Measurements from ENCODE around the gene HYPK. TPM values are rescaled to one million over a fixed set of nuclear protein-coding genes. Genes with fewer than 3 reads are reported as not detected.

Gene HYPK
- total RNA-seq: 4.3 and 5.4 TPM in 2 replicates

DNA sequence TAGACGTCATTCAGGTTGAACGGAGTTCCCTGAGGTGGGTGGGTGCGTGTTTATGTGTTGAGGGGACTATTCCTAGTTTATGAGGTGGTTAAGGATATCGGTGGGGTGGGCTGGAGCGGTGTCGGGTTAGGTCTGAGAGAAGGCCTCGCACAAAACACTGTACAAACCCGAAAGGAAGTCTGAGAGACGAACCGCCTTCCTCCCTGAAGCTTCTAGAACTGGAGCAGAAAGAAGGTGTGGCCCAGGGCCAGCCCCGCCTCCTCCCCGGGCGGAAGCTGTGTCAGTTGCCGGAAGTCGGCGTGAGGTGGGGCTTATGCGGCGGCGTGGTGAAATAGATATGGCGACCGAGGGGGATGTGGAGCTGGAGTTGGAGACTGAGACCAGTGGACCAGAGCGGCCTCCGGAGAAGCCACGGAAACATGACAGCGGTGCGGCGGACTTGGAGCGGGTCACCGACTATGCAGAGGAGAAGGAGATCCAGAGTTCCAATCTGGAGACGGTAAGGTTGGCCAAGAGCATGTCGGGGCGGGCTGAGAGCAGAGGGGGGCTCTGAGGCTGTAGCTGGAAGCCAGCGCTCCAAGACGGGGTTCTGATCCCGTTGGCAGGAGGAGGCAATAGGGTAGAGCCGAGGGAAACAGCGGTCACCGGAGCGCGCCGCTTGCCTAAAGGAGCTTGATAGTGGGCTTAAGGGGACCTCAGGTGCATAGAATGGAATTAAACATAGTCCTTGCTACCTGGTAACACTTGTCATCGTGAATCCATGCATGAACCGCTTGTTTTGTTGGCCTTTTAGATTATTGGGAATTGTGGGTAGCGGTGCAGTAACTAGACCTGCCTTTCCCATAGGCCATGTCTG is at the start of gene HYPK:
HYPK (plus strand) TSS at position 314 of the 856 bp plus-strand sequence; CDS start at position 338, 24 bp downstream.

GRCh38 chr15:43776718-43777266 is 23.6 kb upstream of the HYPK start, which contains the start of gene ELL3:
ELL3 (minus strand) TSS chr15:43776966; CDS start chr15:43776901, 65 bp downstream.

DNA sequence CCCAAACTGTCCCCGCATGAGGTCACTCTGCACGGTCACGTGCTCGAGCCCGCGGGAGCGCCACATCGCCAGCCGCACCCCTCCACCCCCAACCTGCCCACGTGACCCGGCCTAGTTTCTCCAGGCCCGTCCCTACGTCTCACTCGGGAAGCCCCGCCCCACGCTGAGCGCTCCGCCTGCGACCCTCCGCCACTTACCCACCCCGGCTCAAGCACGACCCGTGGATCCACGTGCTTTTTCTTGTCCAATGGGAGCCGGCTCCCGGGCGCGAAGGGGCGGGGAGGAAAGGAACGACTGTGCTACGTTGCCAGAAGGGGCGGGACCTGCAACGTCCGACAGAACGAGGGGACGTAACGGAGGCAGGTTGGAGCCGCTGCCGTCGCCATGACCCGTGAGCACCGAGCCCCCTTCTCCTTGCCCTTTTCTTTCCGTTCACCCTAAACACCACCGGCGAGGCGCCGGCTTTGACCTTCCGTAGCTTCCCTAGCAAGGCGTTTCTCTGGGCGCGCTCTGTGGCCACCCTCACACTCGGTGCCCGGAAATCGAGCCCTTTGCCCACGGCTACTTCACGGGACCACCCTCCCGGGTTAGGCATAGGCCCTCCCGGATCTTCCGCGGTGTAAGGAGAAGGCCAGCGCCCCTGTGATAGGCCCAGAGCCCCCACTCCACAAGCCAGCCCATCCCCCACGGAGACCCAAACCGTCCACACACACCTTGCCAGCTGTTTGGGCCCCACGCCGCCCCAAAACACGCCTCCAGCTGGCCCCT is 8.2 kb upstream of the HYPK start, which contains the start of gene SERF2:
SERF2 (plus strand) TSS at position 328 of the 768 bp plus-strand sequence; CDS start at position 385, 57 bp downstream.

GRCh38 chr15:43799945-43800285 is 484 bp upstream of the HYPK start, which contains the start of gene SERINC4:
SERINC4 (minus strand) TSS chr15:43800220; CDS start chr15:43799986, 234 bp downstream.

GRCh38 chr15:43824302-43825246 is 24.2 kb downstream of the HYPK start, which contains the start of gene MFAP1:
MFAP1 (minus strand) TSS chr15:43824690; CDS start chr15:43824569, 121 bp downstream.

GRCh38 chr15:43826508-43827341 is 26.3 kb downstream of the HYPK start, which contains the start of gene WDR76:
WDR76 (plus strand) TSS chr15:43827002; CDS start chr15:43827033, 31 bp downstream.

Other genes with a start within 250 kb of the HYPK start
- 23.7 and 31.9 TPM in 2 replicates for gene PPIP5K1, start 210.4 kb upstream of the HYPK start, total RNA-seq
- not detected in 2 replicates for gene CKMT1B, start 206.6 kb upstream of the HYPK start, total RNA-seq
- gene STRC, start 181.8 kb upstream of the HYPK start, total RNA-seq: 0.17 TPM in 1 of 2 replicates, not detected in the other
- 1.3 and 2.0 TPM in 2 replicates for gene CATSPER2, start 151.8 kb upstream of the HYPK start, total RNA-seq
- not detected in 2 replicates for gene CKMT1A, start 106.7 kb upstream of the HYPK start, total RNA-seq
- 1,033 and 1,111 TPM in 2 replicates for gene PDIA3, start 54.2 kb upstream of the HYPK start, total RNA-seq
- gene ELL3, start 23.6 kb upstream of the HYPK start, total RNA-seq: 3.0 and 3.1 TPM in 2 replicates
- gene SERF2, start 8.3 kb upstream of the HYPK start, total RNA-seq: 537 and 552 TPM in 2 replicates
- gene SERINC4, start 379 bp upstream of the HYPK start, total RNA-seq: not detected in 2 replicates
- gene MFAP1, start 24.1 kb downstream of the HYPK start, total RNA-seq: 18.5 and 23.0 TPM in 2 replicates
- 3.8 and 6.5 TPM in 2 replicates for gene WDR76, start 26.4 kb downstream of the HYPK start, total RNA-seq